GM19455 (cell line): ENCODE measurements around the gene DHRS12.

ENCODE experiments used
- ATAC-seq: cut with Tn5 transposase; IDR thresholded peaks from one replicate; pipeline ENCODE4 v1.9.1; 2021; ENCODE audit not compliant: unreplicated experiment

Gene DHRS12

GRCh38 chr13:51764184-51765141 is 39.5 kb downstream of the DHRS12 start:
- peak; percentile 88 for ATAC-seq

GRCh38 chr13:51763486-51763885 is 40.5 kb downstream of the DHRS12 start:
- no peak for ATAC-seq

GRCh38 chr13:51761643-51762350 is 42.2 kb downstream of the DHRS12 start:
- no peak for ATAC-seq

GRCh38 chr13:51760592-51760991 is 43.4 kb downstream of the DHRS12 start:
- ATAC-seq, result no peak

GRCh38 chr13:51759240-51759639 is 44.7 kb downstream of the DHRS12 start:
- no peak for ATAC-seq

GRCh38 chr13:51758691-51759090 is 45.3 kb downstream of the DHRS12 start:
- no peak for ATAC-seq

- ATAC-seq, result no peak
These were observed 47.3 kb downstream of the DHRS12 start for GRCh38 chr13:51756651-51757050.

GRCh38 chr13:51747438-51748434 is 56.2 kb downstream of the DHRS12 start:
- no peak for ATAC-seq

- ATAC-seq, result no peak
These were observed 57.2 kb downstream of the DHRS12 start for GRCh38 chr13:51746802-51747201.

GRCh38 chr13:51745243-51745642 is 58.7 kb downstream of the DHRS12 start:
- no peak for ATAC-seq

- ATAC-seq, result no peak
These were observed 61.4 kb downstream of the DHRS12 start for GRCh38 chr13:51742611-51743010.

- no peak for ATAC-seq
These were observed 61.9 kb downstream of the DHRS12 start for GRCh38 chr13:51742031-51742430.

GRCh38 chr13:51740698-51741097 is 63.3 kb downstream of the DHRS12 start:
- no peak for ATAC-seq

- no peak for ATAC-seq
These were observed 64.8 kb downstream of the DHRS12 start for GRCh38 chr13:51739027-51739764.

GRCh38 chr13:51738226-51738905 is 65.6 kb downstream of the DHRS12 start:
- ATAC-seq, result no peak

GRCh38 chr13:51737609-51738008 is 66.4 kb downstream of the DHRS12 start:
- no peak for ATAC-seq

GRCh38 chr13:51734786-51735185 is 69.2 kb downstream of the DHRS12 start:
- no peak for ATAC-seq

- ATAC-seq, result no peak
These were observed 70.3 kb downstream of the DHRS12 start for GRCh38 chr13:51733374-51734298.

- ATAC-seq, result no peak
These were observed 72.2 kb downstream of the DHRS12 start for GRCh38 chr13:51731759-51732158.
